Inflammatory macrophage treated with lipopolysaccharide for 1 hour (primary cell): Measurements from ENCODE around the gene CYP24A1.

Experiments
- DNase-seq, 2 donors: peaks; one replicate each; pipeline ENCODE4 v3.0.0-alpha.2; 2020 to 2022

CYP24A1 gene

DNA sequence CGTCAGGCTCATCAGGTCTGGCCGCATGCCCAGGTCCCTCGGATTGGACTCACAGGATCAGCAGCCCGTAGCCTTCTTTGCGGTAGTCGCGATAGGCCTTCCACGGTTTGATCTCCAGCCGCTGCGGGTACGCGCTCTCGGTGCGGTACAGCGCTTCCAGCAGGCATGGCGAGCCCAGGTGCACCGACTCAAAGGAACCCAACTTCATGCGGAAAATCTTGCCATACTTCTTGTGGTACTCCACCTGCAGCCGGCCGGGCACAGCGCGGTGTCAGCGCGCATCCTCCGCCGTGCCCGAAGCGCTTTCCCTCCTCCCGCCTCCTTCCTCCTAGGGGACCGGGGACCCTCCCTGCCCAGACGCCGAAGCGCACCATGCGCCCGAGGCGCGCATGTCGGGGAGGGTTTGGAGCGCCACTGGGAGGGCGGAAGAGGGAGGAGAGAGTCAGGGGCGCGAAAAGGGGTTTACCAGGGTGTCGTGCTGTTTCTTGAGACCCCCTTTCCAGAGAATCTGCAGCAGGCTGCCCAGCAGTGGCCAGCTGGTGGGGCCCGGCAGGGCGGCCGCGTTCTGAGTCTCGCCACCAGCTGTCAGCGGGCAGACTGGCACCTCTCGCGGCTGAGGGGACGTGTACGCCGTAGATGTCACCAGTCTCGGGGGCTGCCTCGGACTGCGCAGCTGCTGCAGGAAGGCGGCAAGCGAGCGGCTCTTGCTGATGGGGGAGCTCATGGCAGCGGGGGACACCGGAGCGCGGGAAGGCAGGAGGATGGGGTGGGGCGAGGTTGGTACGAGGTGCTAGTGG is 732 bp downstream of the CYP24A1 start:
- no peak for DNase-seq

DNA sequence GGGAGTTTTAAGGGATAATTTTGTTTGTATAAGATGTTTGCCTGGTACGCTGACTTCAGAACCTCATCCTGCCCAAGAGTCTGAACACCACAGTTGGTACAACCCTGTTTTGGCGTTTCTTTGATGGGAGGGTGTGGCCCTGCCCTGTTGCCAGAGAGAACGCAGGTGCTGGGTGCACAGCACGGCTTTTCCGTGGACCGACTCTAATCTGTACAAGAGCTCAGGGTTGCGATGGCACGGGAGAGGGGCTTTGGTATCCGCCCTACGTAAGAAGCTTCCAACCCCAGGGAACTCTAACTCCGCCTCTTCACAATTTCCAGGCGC is 1.3 kb downstream of the CYP24A1 start:
- DNase-seq: no peak

DNA sequence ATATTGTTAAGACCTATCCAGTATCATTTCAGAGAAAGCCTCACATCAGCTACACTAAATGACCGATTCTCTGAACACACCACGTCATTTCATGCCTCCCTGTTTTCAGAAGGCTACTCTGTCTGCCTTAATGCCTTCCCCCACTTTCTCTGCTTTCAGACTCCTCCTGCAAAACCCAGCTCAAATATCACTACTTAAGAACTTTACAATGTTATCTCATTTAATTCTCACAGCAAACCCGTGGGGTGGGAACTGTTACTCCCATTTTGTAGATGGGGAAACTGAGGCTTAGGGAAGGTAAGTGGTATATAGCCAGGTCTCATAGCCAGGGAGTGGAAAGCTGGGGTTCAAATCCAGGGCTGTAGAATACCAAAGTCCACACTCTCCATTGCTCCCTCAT is 2.8 kb downstream of the CYP24A1 start:
- DNase-seq: no peak

DNA sequence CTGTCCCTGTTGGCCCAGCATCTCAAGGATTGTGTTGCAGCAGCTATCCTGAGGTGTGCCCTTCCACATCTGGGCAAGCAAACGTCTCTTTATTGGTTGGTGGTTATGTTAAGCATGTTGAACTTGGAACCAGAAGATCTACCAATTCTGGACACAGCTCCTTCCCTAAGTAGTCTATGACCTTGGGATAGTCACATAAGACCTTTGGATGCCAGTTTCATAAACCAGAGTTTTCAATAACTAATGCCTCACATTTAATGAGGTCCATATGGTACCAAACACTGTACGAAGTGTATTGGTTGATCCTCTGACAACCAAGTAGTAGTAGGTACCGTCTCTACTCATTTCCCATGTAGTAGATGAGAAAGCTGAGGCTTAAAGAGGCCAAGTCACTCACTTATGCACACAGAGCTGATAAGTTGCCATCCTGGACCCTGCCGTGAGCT is 3.7 kb downstream of the CYP24A1 start:
- DNase-seq: no peak

DNA sequence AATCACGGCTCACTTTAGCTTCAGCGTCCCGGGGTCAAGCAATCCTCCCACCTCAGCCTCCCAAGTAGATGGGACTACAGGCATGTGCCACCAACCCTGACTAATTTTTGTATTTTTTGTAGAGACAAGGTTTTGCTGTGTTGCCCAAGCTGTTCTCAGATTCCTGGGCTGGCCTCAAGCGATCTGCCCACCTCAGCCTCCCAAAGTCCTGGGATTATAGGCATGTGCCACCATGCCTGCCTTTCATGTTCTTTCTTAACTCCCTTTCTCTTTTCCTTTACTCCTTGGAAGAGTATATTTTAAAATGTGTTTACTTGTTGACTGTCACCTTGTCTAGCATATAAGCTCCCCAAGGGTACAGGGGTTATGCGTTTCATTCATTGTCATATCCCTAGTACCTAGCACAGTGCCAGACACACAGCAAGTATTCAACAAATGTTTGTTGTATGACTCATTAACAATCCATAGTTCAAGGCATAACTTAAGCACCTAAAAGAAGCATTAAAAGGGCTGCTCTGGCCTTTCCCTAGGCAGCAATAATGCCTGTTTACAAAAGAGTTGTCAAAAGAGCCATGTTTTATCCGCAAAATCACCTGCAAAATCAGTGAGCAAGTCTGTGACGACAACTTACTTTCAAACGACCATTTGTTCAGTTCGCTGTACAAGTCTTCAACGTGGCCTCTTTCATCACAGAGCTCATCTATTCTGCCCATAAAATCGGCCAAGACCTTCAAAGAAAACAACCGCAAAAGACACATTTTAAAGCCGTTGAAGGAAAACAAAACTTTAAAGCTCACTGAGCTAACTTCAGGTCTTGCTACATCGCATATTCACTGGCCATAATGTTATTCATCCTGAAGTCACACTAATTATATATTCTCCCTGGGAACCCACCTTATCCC is 4.6 kb downstream of the CYP24A1 start:
- no peak for DNase-seq

DNA sequence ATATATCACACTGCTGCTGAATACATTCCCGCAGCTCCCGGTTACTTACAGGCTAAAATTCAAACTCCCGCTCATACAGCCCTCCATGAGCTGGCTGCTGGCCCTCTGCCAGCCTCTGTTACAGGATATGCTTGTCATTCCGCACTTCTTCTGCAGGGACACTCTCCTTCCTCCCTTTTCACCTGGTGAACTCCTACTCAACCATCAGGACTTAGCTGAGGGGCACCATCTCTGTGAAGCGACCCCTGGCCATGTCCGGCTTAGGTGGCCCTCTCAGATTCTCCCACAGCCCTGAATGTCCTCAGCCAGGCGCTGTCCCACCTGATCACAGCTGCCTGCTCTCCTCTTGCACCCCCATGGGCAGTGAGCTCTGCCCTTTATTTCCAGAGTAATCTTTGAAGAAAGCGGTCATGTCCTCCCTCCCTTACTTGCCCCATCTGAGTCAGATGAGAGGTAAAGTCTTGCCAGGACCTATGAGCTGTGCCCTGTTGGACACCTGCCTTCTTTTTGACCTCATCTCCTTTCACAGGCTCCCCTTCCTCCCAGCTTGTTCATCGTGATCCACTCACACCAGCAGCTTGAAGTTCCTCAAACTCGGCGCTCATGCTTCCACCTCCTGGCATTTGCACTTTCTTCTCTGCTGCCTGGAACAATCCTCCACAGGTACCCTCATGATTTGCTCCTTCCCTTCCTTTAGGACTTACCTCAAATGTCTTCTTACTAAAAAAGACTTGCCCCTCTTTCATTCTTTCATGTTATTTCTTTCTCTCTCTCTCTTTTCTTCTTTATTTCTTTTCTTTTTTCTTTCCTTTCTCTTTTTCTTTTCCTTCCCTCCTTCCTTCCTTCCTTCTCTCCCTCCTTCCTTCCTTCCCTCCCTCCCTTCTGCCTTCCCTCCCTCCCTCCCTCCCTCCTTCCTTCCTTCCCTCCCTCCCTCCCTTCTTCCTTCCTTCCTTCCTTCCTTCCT is 5.6 kb downstream of the CYP24A1 start:
- no peak for DNase-seq

DNA sequence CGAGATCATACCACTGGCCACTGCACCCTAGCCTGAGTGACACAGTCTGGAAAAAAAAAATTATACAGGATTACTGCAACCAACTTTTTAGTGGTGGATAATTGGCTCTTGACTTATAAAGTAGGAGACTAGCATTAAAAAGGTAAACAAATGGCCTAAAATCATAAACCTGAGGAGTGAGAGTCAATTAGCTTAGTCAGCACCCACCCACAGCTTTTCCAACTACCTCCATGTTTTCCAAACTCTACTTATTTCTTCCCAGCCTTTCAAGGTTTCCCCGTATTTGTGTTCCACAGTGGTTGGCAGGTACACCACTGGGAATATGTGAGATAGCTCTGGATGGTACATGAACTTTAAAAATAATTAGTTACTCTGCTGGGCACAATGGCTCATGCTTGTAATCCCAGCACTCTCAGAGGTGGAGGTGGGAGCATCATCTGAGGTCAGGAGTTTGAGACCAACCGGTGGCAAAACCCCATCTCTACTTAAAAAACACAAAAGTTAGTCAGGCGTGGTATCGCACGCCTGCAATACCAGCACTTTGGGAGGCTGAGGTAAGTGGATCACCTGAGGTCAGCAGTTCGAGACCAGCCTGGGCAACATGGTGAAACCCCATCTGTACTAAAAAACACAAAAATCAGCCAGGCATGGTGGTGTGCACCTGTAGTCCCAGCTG is 6.7 kb downstream of the CYP24A1 start:
- DNase-seq: no peak

DNA sequence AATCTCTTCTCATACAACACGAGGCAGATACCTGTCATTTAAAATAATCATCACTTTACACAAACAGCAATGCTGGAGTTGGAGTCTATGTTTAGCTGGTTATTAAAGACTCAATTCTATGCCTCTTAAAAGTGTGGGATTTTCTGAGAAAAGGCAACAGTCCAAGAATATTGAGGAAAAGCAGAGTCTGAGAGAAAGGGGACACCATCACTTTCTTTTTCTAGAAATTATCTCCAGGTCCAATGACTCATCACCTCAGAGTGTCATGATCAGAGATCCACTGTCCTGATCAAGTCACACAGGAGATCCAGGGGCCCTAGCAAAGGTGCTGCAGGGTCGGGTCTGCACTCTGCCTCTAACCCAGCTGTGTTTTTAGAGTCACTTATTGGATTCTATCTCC is 8.0 kb downstream of the CYP24A1 start:
- no peak for DNase-seq

DNA sequence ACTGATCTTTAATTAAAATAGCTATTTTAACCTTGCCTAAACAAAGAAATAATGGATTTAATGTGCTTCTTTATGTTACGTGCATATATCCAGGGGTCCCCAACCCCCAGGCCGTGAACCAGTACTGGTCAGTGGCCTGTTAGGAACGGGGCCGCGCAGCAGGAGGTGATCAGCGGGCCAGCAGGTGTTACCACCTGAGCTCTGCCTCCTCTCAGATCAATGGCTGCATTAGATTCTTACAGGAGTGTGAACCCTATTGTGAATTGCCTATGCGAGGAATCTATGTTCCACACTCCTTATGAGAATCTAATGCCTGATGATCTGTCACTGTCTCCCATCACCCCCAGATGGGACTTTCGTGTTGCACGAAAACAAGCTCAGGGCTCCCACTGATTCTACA is 8.8 kb downstream of the CYP24A1 start:
- no peak for DNase-seq

DNA sequence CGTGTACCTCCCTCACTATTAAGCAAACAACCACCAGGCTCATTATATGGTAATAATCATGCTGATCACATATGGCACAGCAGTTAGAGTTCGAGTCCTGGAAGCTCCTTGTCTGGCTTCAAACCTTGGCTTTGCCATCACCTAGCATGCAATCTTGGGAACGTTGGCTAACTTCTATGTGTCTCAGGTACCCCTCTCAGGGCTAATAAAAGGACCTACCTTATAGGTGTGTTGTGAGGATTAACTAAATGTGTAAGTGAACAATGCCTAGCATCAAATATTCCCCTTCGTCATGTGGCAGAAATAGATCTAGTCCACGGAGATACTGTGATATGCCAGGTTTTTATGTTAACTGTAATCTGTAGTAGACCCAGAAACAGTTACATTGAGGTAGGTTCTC is 10.4 kb downstream of the CYP24A1 start:
- no peak for DNase-seq

DNA sequence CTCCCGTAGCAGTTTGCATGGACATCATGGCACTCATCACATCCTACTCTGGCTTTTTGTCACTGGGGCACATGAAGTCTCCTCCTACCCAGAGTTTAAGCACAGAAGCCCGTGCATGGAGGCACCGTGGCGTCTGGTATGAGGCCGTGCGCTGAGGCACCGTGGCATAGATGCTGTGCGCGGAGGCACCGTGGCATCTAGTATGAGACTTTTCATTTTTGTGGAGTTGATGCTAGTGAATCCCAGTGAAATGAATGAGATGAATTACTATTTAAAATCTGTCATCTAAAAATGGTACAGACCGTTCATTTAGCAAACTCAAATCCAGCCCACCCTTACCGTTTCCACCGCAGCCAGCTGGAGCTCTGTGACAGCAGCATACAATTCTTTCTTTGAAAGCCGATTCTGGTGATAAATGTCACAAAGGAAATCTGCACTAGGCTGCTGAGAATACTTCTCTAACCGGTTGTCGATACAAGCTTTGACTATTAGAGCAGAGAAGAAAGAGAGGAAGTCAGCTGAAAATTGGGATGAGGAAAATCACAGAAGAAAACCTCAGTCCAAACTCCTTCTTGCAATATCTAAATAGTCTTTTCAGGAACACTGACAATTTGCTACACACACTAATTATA is 11.3 kb downstream of the CYP24A1 start:
- no peak for DNase-seq

DNA sequence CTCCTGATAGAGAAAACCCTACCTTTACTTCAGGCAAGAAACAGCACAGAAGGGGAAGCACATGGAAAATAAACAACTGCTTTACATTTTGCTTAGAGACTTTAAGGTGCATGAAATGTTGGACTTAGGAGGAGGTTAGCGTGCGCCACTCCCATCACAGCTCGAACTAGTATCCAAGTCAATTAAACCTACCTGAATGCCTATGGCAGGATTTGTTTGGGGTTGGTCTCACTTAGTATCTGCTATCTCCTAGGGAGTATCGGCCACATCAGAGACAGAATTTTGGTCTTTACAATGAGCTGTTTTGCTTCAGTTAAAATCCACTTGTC is 12.0 kb downstream of the CYP24A1 start:
- no peak for DNase-seq

DNA sequence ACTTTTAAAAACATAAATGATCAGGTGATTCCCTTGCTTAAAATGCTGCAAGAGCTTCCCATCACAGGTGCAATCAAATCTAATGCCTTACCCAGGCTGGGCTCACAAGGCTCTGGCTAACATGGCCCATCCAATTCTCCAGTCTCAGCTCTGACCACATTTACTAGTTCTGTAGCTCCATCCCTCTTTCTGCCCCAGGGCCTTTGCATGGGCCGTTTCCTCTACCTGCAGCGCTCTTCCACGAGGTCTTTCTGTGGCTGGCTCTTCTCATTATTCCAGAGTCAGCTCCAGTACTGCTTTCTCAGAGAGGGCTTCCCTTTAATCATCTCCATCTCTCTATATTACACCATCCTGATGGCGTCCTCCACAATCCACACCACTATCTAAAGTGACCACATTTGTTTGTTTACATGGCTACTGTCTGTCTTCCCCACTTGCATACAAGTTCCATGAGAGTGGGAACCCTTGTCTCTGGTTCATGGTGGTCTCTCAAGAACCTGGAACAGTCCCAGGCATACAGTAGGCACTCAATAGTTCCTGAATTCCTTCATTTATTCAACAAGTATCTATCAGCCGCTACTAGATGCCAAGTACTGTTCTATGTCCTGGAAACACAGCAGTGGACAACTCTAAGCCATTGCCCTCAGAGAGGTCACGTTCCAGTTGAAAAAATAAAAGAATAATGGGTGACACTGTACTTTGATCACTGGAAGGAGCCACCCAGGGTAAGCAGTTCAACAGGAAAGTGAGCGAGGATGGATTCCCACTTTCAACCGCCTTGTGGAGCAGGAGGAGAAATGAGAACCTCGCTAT is 12.6 kb downstream of the CYP24A1 start:
- DNase-seq: no peak

DNA sequence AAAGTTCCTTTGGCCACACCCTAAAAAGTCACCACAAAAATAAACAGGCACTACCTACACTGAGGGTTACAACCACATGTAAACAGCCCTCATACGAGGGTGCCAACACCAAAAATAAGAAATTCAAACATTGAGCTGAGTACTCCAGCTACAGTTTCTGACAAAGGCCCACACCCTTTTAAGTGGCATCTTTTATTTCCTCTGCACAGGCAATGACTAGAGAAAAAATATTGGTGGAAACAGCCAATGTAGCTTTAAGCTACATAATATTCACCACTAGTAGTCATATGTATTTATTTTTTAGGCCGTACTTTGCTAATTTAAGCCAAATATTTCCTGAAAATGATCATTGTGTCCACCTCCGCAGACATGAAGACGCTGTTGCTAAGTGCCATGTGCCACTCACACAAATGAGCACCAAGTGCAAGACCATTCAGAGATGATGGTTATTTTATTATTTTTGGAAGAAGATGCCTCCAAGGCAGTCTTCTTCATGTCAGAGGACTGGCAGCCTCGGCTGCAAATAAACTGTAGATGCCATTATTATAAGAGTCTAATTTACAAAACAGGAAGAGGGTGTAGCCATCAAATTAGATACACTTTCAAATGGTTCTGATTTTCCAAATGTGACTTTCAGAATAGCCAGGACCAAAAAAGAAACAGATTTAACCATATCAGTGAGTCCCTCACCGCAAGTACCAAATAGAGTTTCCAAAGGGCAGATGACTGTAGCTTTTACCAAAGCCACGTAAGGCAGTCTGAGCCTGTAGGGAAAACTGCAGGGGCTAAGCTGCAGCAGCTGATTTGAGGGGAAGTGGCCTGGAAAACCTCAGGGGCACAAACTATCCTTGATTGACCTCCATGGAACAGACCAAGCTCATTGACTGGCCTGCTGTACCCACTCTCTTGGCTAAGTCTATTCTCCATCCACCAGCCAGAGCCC is 13.4 kb downstream of the CYP24A1 start:
- DNase-seq: no peak

DNA sequence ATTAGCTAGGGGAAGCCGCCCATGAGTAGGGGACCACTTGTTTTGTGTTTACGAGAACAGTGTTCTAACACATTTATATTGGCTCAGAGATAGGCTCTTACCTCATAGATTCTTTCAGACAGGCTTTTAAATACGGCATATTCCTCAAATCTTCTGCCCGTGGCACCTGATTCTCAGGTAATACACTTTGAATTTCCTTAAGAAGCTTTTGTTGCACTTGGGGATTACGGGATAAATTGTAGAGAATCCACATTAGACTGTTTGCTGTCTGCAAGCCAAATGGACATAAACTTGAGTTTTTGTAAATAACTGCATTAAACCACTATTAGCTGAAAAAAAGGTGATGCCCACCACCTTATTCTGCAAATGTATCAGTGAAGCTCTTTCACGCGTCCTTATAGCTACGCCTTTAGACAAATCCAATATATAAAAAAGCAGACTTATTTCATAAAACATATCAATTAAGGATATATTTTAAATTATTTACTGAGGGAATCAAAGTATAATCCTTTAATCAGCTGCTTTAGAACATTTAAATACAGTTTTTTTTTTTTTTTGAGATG is 14.8 kb downstream of the CYP24A1 start:
- no peak for DNase-seq

DNA sequence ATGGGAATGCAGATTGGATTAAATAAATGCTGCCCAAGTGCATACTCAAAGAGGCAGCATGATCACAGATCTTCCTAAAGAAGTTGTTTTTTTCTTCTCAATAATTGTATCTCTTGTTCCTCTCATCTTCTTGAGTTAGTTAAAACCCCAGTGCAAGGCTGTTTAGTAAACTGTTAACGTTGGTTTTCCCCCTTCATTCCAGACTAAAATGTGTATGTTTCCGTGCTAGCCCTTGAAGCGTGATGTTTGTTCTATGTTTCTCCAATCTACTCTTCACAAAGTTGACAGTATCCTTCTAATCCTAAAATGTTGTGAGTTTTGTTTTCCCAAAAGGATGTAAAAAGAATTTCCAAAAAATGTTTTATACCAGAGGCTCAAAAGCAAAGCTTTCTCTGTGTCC is 15.6 kb downstream of the CYP24A1 start:
- DNase-seq: no peak

DNA sequence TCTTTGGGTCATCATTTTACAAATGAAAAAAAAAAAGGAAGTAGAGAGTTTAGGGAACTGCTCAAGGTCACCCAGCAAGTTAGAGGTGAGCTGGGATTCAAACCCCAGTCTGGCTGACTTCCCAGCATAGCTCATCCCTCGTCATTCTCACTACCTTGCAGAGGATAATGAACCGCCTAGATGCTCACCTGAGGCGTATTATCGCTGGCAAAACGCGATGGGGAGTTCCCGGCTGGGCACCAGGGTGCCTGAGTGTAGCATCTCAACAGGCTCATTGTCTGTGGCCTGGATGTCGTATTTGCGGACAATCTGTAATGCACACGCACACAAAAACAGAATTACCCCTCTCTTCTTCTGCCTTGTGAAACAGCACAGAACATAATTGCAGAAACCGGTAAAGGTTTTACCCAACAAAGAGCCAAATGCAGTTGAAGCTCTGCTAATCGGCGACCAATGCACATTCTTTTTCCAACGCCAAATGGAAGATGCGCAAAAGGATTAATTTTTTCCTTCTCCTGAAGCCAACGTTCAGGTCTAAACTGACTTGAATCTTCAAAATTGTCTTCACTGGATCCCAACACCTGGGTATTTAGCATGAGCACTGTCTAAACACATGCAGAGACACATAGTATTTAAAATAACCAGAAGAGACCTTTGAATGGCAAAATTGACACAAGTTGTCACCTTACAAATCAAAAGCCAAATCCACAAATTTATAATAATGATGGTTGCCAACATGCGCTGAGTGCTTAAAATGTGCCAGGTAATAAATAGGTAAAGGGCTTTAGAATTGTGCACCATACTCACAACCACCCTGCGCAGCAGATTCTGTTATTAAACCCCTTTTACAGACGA is 16.6 kb downstream of the CYP24A1 start:
- no peak for DNase-seq

DNA sequence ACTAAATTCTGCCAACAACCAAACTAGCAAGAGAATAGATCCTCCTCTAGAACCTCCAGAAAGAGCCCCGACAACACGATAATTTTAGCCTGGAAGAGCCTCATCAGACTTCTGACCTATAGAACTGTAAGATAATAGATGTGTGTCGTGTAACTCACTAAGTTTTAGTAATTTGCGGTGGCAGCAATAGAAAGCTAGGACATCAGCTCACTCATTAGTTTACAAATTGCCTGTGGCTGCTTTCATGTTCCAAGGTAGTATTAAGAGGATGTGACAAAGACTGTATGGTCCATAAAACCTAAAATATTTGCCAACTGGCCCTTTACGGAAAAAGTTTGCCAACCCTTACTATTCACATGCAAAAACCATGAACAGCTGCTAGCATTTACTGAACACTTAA is 17.3 kb downstream of the CYP24A1 start:
- no peak for DNase-seq
